GM19099 (cell line): ENCODE measurements around the gene PRKCG.

Experiments used
- POLR2A ChIP-seq: IDR thresholded peaks from 3 replicates; pipeline ENCODE4 v1.6.1; 2011; ENCODE audit warnings: low read depth; ENCODE audit not compliant: insufficient read length; ENCODE audit errors: extremely low read depth

The PRKCG gene

GRCh38 chr19:53908106-53908934, 26.3 kb downstream of the PRKCG start:
- TF ChIP-seq POLR2A = no peak

GRCh38 chr19:53908935-53909415, 27.0 kb downstream of the PRKCG start, which contains the start of gene CACNG7:
TSS of gene CACNG7 (plus strand) at chr19:53909278. CDS start at chr19:53912832, 3,554 bp downstream.
- no peak for TF ChIP-seq POLR2A

GRCh38 chr19:53909471-53910169, 27.6 kb downstream of the PRKCG start:
- no peak for TF ChIP-seq POLR2A

- TF ChIP-seq POLR2A = no peak
Measured at GRCh38 chr19:53910170-53910518, 28.1 kb downstream of the PRKCG start.

GRCh38 chr19:53912653-53913052, 30.7 kb downstream of the PRKCG start:
- no peak for TF ChIP-seq POLR2A

- TF ChIP-seq POLR2A = no peak
Measured at GRCh38 chr19:53915000-53915399, 33.0 kb downstream of the PRKCG start.

GRCh38 chr19:53916004-53916403, 34.0 kb downstream of the PRKCG start:
- no peak for TF ChIP-seq POLR2A

GRCh38 chr19:53917356-53917755, 35.4 kb downstream of the PRKCG start:
- no peak for TF ChIP-seq POLR2A

GRCh38 chr19:53927739-53928138, 45.7 kb downstream of the PRKCG start:
- TF ChIP-seq POLR2A = no peak

- TF ChIP-seq POLR2A = no peak
Measured at GRCh38 chr19:53936029-53936428, 54.0 kb downstream of the PRKCG start.

GRCh38 chr19:53942001-53942786, 60.2 kb downstream of the PRKCG start:
- no peak for TF ChIP-seq POLR2A

- no peak for TF ChIP-seq POLR2A
Measured at GRCh38 chr19:53944416-53944815, 62.4 kb downstream of the PRKCG start.

GRCh38 chr19:53944933-53945332, 62.9 kb downstream of the PRKCG start:
- no peak for TF ChIP-seq POLR2A

- TF ChIP-seq POLR2A = no peak
Measured at GRCh38 chr19:53945441-53945840, 63.4 kb downstream of the PRKCG start.

GRCh38 chr19:53945998-53946397, 64.0 kb downstream of the PRKCG start:
- no peak for TF ChIP-seq POLR2A
